Common myeloid progenitor, CD34-positive (primary cell): Measurements from ENCODE around the gene ATP11B.
A peak's percentile ranks its signal among the peaks of the same experiment; 100 is the strongest.

Source experiments
- CTCF ChIA-PET: fragments of 350-600 bp; sonication (Branson Sonifier 250); formaldehyde crosslinking; loops from one replicate; lab custom pipeline; 2021; ENCODE audit warnings: antibody characterized with exemption; lab: Charles Lee
- POLR2A ChIA-PET: fragments of 350-600 bp; sonication (Branson Sonifier 250); formaldehyde crosslinking; loops from one replicate; lab custom pipeline; 2021; ENCODE audit warnings: antibody characterized with exemption; lab: Charles Lee
- DNase-seq, 3 donors: peaks; one replicate each; pipeline versions ENCODE4 v3.0.0 to v3.0.0-alpha.2; 2013
- H3K27ac ChIP-seq, 2 experiments: 1 replicate in 1 of 2; 2 replicates in 1 of 2; pipeline ENCODE4 v1.7.0; 2013; ENCODE audit warnings: inconsistent platforms in 2 of 2, low read length in 2 of 2, mild to moderate bottlenecking in 2 of 2, low read depth in 1 of 2, moderate library complexity in 1 of 2; ENCODE audit not compliant: severe bottlenecking in 2 of 2, insufficient read depth in 1 of 2, poor library complexity in 1 of 2
- H3K27me3 ChIP-seq, 5 experiments: replicated peaks in 2 of 5; 1 replicate in 3 of 5; 2 replicates in 2 of 5; pipeline versions ENCODE4 v1.6.1 to v1.7.0; 2013; ENCODE audit warnings: low read length in 4 of 5, mild to moderate bottlenecking in 2 of 5, moderate library complexity in 2 of 5, inconsistent platforms in 1 of 5; ENCODE audit not compliant: insufficient read depth in 5 of 5, control insufficient read depth in 4 of 5
- H3K36me3 ChIP-seq, 4 experiments: 1 replicate in 2 of 4; 2 replicates in 2 of 4; pipeline versions ENCODE4 v1.6.1 to v1.7.0; 2013; ENCODE audit warnings: low read length in 3 of 4, control low read depth in 1 of 4, mild to moderate bottlenecking in 1 of 4; ENCODE audit not compliant: control insufficient read depth in 4 of 4, insufficient read depth in 4 of 4
- H3K4me1 ChIP-seq, 4 experiments: 1 replicate in 3 of 4; 2 replicates in 1 of 4; pipeline versions ENCODE4 v1.6.1 to v1.7.1; 2013; ENCODE audit warnings: low read length in 3 of 4, mild to moderate bottlenecking in 3 of 4, control low read depth in 1 of 4, inconsistent platforms in 1 of 4, moderate library complexity in 1 of 4; ENCODE audit not compliant: control insufficient read depth in 4 of 4, insufficient read depth in 4 of 4; ENCODE audit errors: control extremely low read depth in 1 of 4
- H3K4me3 ChIP-seq, 7 experiments: 1 replicate in 4 of 7; 2 replicates in 3 of 7; pipeline versions ENCODE4 v1.5.1 to v1.7.0; 2013; ENCODE audit warnings: mild to moderate bottlenecking in 7 of 7, low read length in 6 of 7, moderate library complexity in 6 of 7, inconsistent platforms in 2 of 7, low read depth in 2 of 7, control low read depth in 1 of 7; ENCODE audit not compliant: insufficient read depth in 4 of 7, control insufficient read depth in 1 of 7; ENCODE audit errors: extremely low read depth in 1 of 7
- H3K9me3 ChIP-seq, 5 experiments: 1 replicate in 4 of 5; 2 replicates in 1 of 5; pipeline versions ENCODE4 v1.6.1 to v1.7.1; 2013; ENCODE audit warnings: low read length in 4 of 5, mild to moderate bottlenecking in 2 of 5, inconsistent platforms in 1 of 5, low read depth in 1 of 5, moderate library complexity in 1 of 5; ENCODE audit not compliant: control insufficient read depth in 4 of 5, insufficient read depth in 2 of 5; ENCODE audit errors: control extremely low read depth in 1 of 5
- WGBS: methylation state at CpG from one replicate; pipeline ENCODE4 v1.1.5; 2013; ENCODE audit not compliant: insufficient coverage; 5-methylcytosine and 5-hydroxymethylcytosine counted together

ATP11B gene

GRCh38 chr3:182802413-182803390 lies 9.4 kb downstream of the ATP11B start:
- ChIA-PET CTCF (no interaction called here), POLR2A (interaction anchor here (1.1 kb wide), 1 partner anchor 40 kb away, joined by 3 read pairs; no protein-coding TSS in a partner anchor)
- DNase-seq, result peak in 2 of 3 donors; percentile 13 to 30
- Histone ChIP-seq H3K4me1 (peaks cover 0 to 13% (median 5%) of the 10 kb centered on the region in 4 experiments), H3K36me3 (peaks cover 0 to 2% (median 0%) of the 10 kb centered on the region in 4 experiments), H3K4me3 (no peak overlapping the region), H3K27me3 (no peaks in the 10 kb centered on the region), H3K27ac (no peak overlapping the region), H3K9me3 (no peaks in the 10 kb centered on the region)
- WGBS, result 95% methylated on average over 2 of the region's 6 CpGs

GRCh38 chr3:182803596-182803995 lies 10.3 kb downstream of the ATP11B start:
- H3K27me3 ChIP-seq, result no peaks in the 10 kb centered on the region
- no peak overlapping the region for H3K4me3 ChIP-seq
- WGBS, result 100% methylated on average over 1 of the region's 4 CpGs
- no peak for DNase-seq
- H3K27ac ChIP-seq, result no peak overlapping the region
- H3K36me3 ChIP-seq, result peaks cover 0 to 2% (median 0%) of the 10 kb centered on the region in 4 experiments
- ChIA-PET CTCF (interaction anchor here (0.6 to 1.0 kb wide), 2 partner anchors 10 to 409 kb away, joined by 3 read pairs; no protein-coding TSS in a partner anchor), POLR2A (interaction anchor here (0.7 kb wide), 1 partner anchor 9 kb away, joined by 3 read pairs; no protein-coding TSS in a partner anchor)
- H3K4me1 ChIP-seq, result peaks cover 0 to 13% (median 5%) of the 10 kb centered on the region in 4 experiments
- H3K9me3 ChIP-seq, result no peaks in the 10 kb centered on the region

DNA sequence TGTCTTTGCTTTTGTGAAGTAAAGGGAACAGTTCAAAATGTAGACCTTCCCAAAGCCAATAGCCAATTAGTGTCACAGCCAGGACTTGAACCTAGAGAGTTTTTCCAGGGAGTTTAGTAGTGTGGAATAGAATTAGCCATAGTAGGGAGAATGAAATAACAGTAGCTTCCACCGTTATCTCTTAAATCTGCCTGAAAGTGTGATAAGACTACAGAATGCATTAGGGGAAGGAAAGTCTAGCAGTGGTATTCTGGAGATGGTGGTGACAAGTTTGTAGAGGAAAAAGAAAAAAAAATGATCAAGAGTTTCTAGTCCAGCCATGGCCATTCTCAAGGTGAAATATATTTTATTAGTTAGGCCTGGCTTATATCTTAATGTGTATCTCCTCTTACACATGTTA lies 13.8 kb downstream of the ATP11B start:
- Histone ChIP-seq H3K36me3 (peaks cover 0 to 2% (median 0%) of the 10 kb centered on the region in 4 experiments), H3K4me1 (peaks cover 0 to 13% (median 7%) of the 10 kb centered on the region in 4 experiments), H3K4me3 (no peak overlapping the region), H3K9me3 (no peaks in the 10 kb centered on the region), H3K27ac (no peak overlapping the region), H3K27me3 (no peaks in the 10 kb centered on the region)
- CTCF ChIA-PET, result interaction anchor here (0.9 to 1.5 kb wide), 5 partner anchors 9 to 25 kb away, joined by 3 to 4 read pairs (median 4); no protein-coding TSS in a partner anchor
- DNase-seq, result no peak
- POLR2A ChIA-PET, result no interaction called here
- WGBS, result 73% methylated on average over 1 of the region's 1 CpG

- Histone ChIP-seq H3K27ac (no peak overlapping the region), H3K9me3 (no peaks in the 10 kb centered on the region), H3K36me3 (peaks cover 0 to 2% (median 0%) of the 10 kb centered on the region in 4 experiments), H3K4me3 (no peak overlapping the region), H3K4me1 (peaks cover 0 to 9% (median 3%) of the 10 kb centered on the region in 4 experiments), H3K27me3 (no peaks in the 10 kb centered on the region)
- DNase-seq, result no peak
- POLR2A ChIA-PET, result no interaction called here
- 100% methylated on average over 2 of the region's 3 CpGs for WGBS
- CTCF ChIA-PET, result interaction anchor here (0.9 to 1.5 kb wide), 3 partner anchors 8 to 12 kb away, joined by 3 to 4 read pairs (median 4); no protein-coding TSS in a partner anchor
Measured at GRCh38 chr3:182808041-182808770, 14.9 kb downstream of the ATP11B start.

DNA sequence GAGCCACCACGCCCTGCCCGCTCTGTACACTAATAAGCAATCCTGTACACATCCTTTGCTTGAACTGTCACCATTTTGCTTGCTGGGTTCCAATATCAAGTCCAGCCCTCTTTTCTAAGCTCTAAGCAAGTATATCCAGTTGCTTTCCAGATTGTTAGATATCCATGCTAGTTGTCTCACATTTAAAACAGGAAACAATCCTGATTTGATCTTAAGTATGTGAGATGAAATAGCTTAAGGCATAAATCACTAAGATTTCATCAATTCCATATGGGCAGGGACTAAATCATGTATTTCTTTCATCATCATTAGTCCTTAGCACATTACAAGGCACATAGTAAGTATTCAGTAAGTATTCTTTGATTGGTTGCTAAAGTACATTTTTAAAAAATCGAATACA lies 16.2 kb downstream of the ATP11B start:
- Histone ChIP-seq H3K9me3 (no peaks in the 10 kb centered on the region), H3K27me3 (no peaks in the 10 kb centered on the region), H3K36me3 (peaks cover 0 to 2% (median 0%) of the 10 kb centered on the region in 4 experiments), H3K4me3 (no peak overlapping the region), H3K4me1 (peaks cover 0 to 9% (median 3%) of the 10 kb centered on the region in 4 experiments), H3K27ac (no peak overlapping the region)
- no peak for DNase-seq
- 100% methylated on average over 3 of the region's 3 CpGs for WGBS
- POLR2A ChIA-PET, result no interaction called here
- CTCF ChIA-PET, result interaction anchor here (0.6 to 1.0 kb wide), 3 partner anchors 15 to 18 kb away, joined by 3 to 4 read pairs (median 3); no protein-coding TSS in a partner anchor

- H3K27ac ChIP-seq, result no peak overlapping the region
- no CpG with 5 or more reads among the region's 3 CpGs for WGBS
- peak in 1 of 3 donors; percentile 13 for DNase-seq
- peaks cover 0 to 9% (median 3%) of the 10 kb centered on the region in 4 experiments for H3K4me1 ChIP-seq
- H3K36me3 ChIP-seq, result no peaks in the 10 kb centered on the region
- ChIA-PET CTCF (no interaction called here), POLR2A (no interaction called here)
- H3K9me3 ChIP-seq, result no peaks in the 10 kb centered on the region
- no peak overlapping the region for H3K4me3 ChIP-seq
- H3K27me3 ChIP-seq, result no peaks in the 10 kb centered on the region
Measured at GRCh38 chr3:182810574-182811268, 17.4 kb downstream of the ATP11B start.
